GM12891 (cell line): ENCODE results near the gene EEFSEC.

Experiments
- PAX5 ChIP-seq: IDR thresholded peaks from 2 replicates; pipeline ENCODE4 v1.6.1; 2011; ENCODE audit warnings: low read length, moderate library complexity, mild to moderate bottlenecking; ENCODE audit not compliant: insufficient read depth, severe bottlenecking
- POLR2A ChIP-seq: IDR thresholded peaks from 2 replicates; pipeline ENCODE4 v1.6.1; 2011; ENCODE audit warnings: low read depth, low read length, control low read depth
- POLR2AphosphoS5 ChIP-seq: IDR thresholded peaks from 2 replicates; pipeline ENCODE4 v1.6.1; 2011; ENCODE audit warnings: low read depth, low read length, control low read depth
- POU2F2 ChIP-seq: IDR thresholded peaks from 2 replicates; pipeline ENCODE4 v1.6.1; 2011; ENCODE audit warnings: low read depth, mild to moderate bottlenecking, control low read depth, low read length, moderate library complexity
- TAF1 ChIP-seq: IDR thresholded peaks from 2 replicates; pipeline ENCODE4 v1.6.1; 2011; ENCODE audit warnings: low read depth, low read length, control low read depth

DNA sequence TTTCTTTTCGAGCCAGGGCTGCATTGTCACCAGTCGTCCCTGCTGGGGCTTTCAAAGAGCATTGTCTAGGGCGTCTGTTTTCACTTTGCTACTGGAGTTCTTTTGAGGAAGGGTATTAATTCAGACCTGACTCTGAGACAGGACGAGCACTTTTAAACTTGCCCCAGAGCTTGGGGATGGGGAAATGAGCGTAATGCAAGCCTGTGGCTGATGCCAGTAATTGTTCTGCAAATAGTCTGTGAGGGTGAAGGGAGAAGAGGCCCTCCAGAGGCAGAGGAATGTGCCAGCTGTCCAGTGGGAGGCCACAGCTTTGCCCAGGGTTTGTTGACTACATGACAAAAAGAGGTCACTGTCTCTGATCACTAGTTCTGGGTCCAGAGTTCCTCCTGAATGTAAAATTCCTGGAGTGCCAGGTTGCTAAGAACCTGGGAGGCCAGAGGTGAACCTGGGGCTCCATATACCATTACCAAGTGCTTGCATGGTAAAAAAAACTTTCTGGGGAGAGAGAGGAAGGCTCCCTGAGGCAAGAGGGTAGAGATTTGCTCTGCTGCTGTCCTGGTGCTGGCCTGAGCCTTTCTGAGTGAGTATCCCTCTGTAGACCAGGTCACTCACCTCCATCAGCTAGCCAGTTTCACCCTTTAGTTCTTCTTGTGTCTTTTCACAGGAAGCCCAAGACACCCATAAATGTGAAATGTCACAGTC is 14.8 kb downstream of the EEFSEC start:
- TF ChIP-seq POLR2A = no peak
- no peak for TF ChIP-seq TAF1
- TF ChIP-seq POLR2AphosphoS5 = no peak
- TF ChIP-seq PAX5 = no peak
- TF ChIP-seq POU2F2 = no peak
